Liver (tissue), 9 donors: ENCODE data around the gene FAM53B. TPM values are rescaled to one million over a fixed set of nuclear protein-coding genes. Genes with fewer than 3 reads are reported as not detected.

Experiments
- DNase-seq: peaks from one replicate; pipeline ENCODE4 v3.0.0-alpha.2; 2017; ENCODE audit warnings: low spot score
- H3K27ac ChIP-seq, 2 donors: one replicate each; pipeline ENCODE4 v1.7.0; 2013; ENCODE audit warnings: inconsistent platforms in 2 of 2, low read length in 2 of 2, control low read depth in 1 of 2, low read depth in 1 of 2, mild to moderate bottlenecking in 1 of 2
- H3K27me3 ChIP-seq, 4 donors: one replicate each; pipeline versions ENCODE4 v1.6.1 to v1.7.0; 2013; ENCODE audit warnings: low read length in 3 of 4, inconsistent platforms in 1 of 4, mild to moderate bottlenecking in 1 of 4, moderate library complexity in 1 of 4; ENCODE audit not compliant: control insufficient read depth in 4 of 4, insufficient read depth in 4 of 4
- H3K36me3 ChIP-seq, 4 donors: one replicate each; pipeline versions ENCODE4 v1.6.1 to v1.7.0; 2013; ENCODE audit warnings: low read length in 3 of 4, mild to moderate bottlenecking in 3 of 4, low read depth in 1 of 4, moderate library complexity in 1 of 4; ENCODE audit not compliant: control insufficient read depth in 4 of 4, insufficient read depth in 3 of 4
- H3K4me1 ChIP-seq, 4 donors: one replicate each; pipeline versions ENCODE4 v1.6.1 to v1.7.0; 2013; ENCODE audit warnings: low read length in 3 of 4, mild to moderate bottlenecking in 3 of 4, moderate library complexity in 1 of 4; ENCODE audit not compliant: control insufficient read depth in 4 of 4, insufficient read depth in 4 of 4
- H3K4me3 ChIP-seq, 3 donors: one replicate each; pipeline versions ENCODE4 v1.6.1 to v1.7.0; 2013; ENCODE audit warnings: low read length in 3 of 3, control low read depth in 1 of 3, low read depth in 1 of 3, mild to moderate bottlenecking in 1 of 3
- H3K9ac ChIP-seq, 2 donors: one replicate each; pipeline ENCODE4 v1.7.0; 2013; ENCODE audit warnings: low read length in 2 of 2, mild to moderate bottlenecking in 2 of 2, moderate library complexity in 2 of 2, control low read depth in 1 of 2, low read depth in 1 of 2
- H3K9me3 ChIP-seq, 4 donors: one replicate each; pipeline versions ENCODE4 v1.6.1 to v1.7.0; 2013; ENCODE audit warnings: low read length in 3 of 4; ENCODE audit not compliant: control insufficient read depth in 4 of 4
- ATF3 ChIP-seq: IDR thresholded peaks from 2 replicates; pipeline ENCODE4 v1.6.1; 2016; ENCODE audit warnings: antibody characterized with exemption
- EGR1 ChIP-seq, 2 donors: IDR thresholded peaks; 2 replicates each; pipeline ENCODE4 v1.6.1; 2016 to 2018; ENCODE audit warnings: antibody characterized with exemption in 2 of 2, low read depth in 2 of 2
- FOXA2 ChIP-seq: IDR thresholded peaks from 2 replicates; pipeline ENCODE4 v1.6.1; 2016; ENCODE audit warnings: antibody characterized with exemption
- GABPA ChIP-seq, 2 donors: IDR thresholded peaks in 1 of 2; conservative IDR thresholded peaks in 1 of 2; 2 replicates each; pipeline ENCODE4 v1.6.1; 2016; ENCODE audit warnings: antibody characterized with exemption in 2 of 2, mild to moderate bottlenecking in 1 of 2, moderate library complexity in 1 of 2
- HNF4A ChIP-seq, 2 donors: conservative IDR thresholded peaks; 2 replicates each; pipeline ENCODE4 v1.6.1; 2016; ENCODE audit warnings: antibody characterized with exemption in 2 of 2, mild to moderate bottlenecking in 2 of 2
- HNF4G ChIP-seq: IDR thresholded peaks from 2 replicates; pipeline ENCODE4 v1.6.1; 2016; ENCODE audit warnings: antibody characterized with exemption
- JUND ChIP-seq, 2 donors: IDR thresholded peaks; 2 replicates each; pipeline ENCODE4 v1.6.1; 2016; ENCODE audit warnings: antibody characterized with exemption in 2 of 2
- NR2F2 ChIP-seq: IDR thresholded peaks from 2 replicates; pipeline ENCODE4 v1.6.1; 2016; ENCODE audit warnings: antibody characterized with exemption
- RAD21 ChIP-seq, 2 donors: IDR thresholded peaks; 2 replicates each; pipeline ENCODE4 v1.6.1; 2016; ENCODE audit warnings: antibody characterized with exemption in 2 of 2, mild to moderate bottlenecking in 2 of 2
- REST ChIP-seq: IDR thresholded peaks from 2 replicates; pipeline ENCODE4 v1.6.1; 2016; ENCODE audit warnings: antibody characterized with exemption, mild to moderate bottlenecking
- RXRA ChIP-seq, 2 donors: IDR thresholded peaks; 2 replicates each; pipeline ENCODE4 v1.6.1; 2017 to 2018; ENCODE audit warnings: antibody characterized with exemption in 2 of 2, mild to moderate bottlenecking in 1 of 2
- SP1 ChIP-seq: IDR thresholded peaks from 2 replicates; pipeline ENCODE4 v1.6.1; 2018; ENCODE audit warnings: antibody characterized with exemption, mild to moderate bottlenecking
- TAF1 ChIP-seq: conservative IDR thresholded peaks from 2 replicates; pipeline ENCODE4 v1.6.1; 2016; ENCODE audit warnings: antibody characterized with exemption, mild to moderate bottlenecking
- YY1 ChIP-seq: IDR thresholded peaks from 2 replicates; pipeline ENCODE4 v1.6.1; 2016; ENCODE audit warnings: antibody characterized with exemption, mild to moderate bottlenecking
- ZBTB33 ChIP-seq: IDR thresholded peaks from 2 replicates; pipeline ENCODE4 v1.6.1; 2016; ENCODE audit warnings: antibody characterized with exemption
- WGBS: extraction: QIAGEN DNeasy Blood & Tissue Kit; methylation state at CpG from one replicate; pipeline ENCODE4 v1.1.7; 2013; 5-methylcytosine and 5-hydroxymethylcytosine counted together
- polyA plus RNA-seq, 2 donors: library from polyadenylated mRNA; stranded (reverse) in 1 of 2; unstranded in 1 of 2; fragments of 200-250 nt in 1 of 2; fragments of >200 nt in 1 of 2; fragmentation: Nextera tagmentation in 1 of 2; extraction: Ambion mirVana in 1 of 2; gene quantifications; one replicate each; pipeline versions ENCODE4 v1.2.1 to v1.2.3, GENCODE V29; 2013 to 2015
- total RNA-seq, 2 donors: library from RNA; depleted of rRNA; stranded (reverse); fragments of >200 nt; gene quantifications; one replicate each; pipeline ENCODE4 v1.2.3, GENCODE V29; 2014
- TF ChIP-seq, protein P1 (sequence below): IDR thresholded peaks from 2 replicates; pipeline ENCODE4 v1.6.1; 2016; ENCODE audit warnings: antibody characterized with exemption
- TF ChIP-seq, protein P2 (sequence below): fragments of 150-350 bp; IDR thresholded peaks from 2 replicates; pipeline ENCODE4 v1.5.1; 2017; ENCODE audit warnings: improper control_type of control experiment, low read depth, low read length; ENCODE audit not compliant: missing input control
- donor health status: healthy.
- donor health status: healthy.
- donor health status: healthy.
- donor health status: healthy.
- donor health status: healthy.

Gene FAM53B
- total and polyA plus RNA-seq, 4 donors: 1.1 to 24.0 (median 6.3) TPM

- TF ChIP-seq FOXA2 (peak; percentile 70), ATF3 (no peak), EGR1 (IDR thresholded peaks at IDR 0.05; ENCODE audit: low read depth in 2 of 2) (peak in 1 of 2 donors; percentile 47), NR2F2 (no peak), TAF1 (no peak), HNF4G (no peak)
These were observed 112.1 kb downstream of the FAM53B start (continued) for GRCh38 chr10:124632064-124632531.

DNA sequence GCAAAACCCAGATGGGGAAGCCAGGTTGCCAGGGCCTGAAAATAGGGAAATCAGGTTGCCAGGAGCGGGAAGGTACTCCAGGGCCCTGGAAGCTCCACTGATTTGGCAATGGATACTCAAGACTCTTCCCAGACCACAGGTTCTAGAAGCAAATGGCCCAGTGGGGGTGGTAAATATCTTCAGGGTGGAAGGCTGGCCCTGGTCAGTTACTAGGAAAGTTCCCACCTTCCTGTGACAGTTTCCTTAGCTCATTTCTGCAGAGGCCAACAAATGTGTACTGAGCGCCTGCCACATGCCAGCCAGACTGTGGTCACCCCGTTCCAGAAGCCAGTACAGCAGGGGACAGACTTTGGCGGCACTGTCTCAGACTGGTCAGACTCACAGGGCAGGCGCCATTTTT, 113.6 kb downstream of the FAM53B start:
- H3K9me3 ChIP-seq: no peaks in the 10 kb centered on the region
- H3K4me1 ChIP-seq: peaks cover 3 to 24% (median 13%) of the 10 kb centered on the region in 4 donors
- H3K36me3 ChIP-seq: no peaks in the 10 kb centered on the region
- WGBS: 90% methylated on average over 5 of the region's 5 CpGs
- H3K27ac ChIP-seq: no peak overlapping the region
- DNase-seq: no peak
- no peak for TF ChIP-seq FOXA2
- TF ChIP-seq NR2F2: no peak
- TF ChIP-seq, protein P1, sequence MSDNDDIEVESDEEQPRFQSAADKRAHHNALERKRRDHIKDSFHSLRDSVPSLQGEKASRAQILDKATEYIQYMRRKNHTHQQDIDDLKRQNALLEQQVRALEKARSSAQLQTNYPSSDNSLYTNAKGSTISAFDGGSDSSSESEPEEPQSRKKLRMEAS: no peak
- no peak for TF ChIP-seq HNF4G
- no peak for TF ChIP-seq REST
- no peak for TF ChIP-seq SP1
- no peak for TF ChIP-seq HNF4A (conservative IDR thresholded peaks at IDR 0.05)
- no peak for TF ChIP-seq GABPA (IDR thresholded peaks at IDR 0.05 in 1 of 2, conservative IDR thresholded peaks at IDR 0.05 in 1 of 2)
- TF ChIP-seq ZBTB33: no peak
- TF ChIP-seq, protein P2, sequence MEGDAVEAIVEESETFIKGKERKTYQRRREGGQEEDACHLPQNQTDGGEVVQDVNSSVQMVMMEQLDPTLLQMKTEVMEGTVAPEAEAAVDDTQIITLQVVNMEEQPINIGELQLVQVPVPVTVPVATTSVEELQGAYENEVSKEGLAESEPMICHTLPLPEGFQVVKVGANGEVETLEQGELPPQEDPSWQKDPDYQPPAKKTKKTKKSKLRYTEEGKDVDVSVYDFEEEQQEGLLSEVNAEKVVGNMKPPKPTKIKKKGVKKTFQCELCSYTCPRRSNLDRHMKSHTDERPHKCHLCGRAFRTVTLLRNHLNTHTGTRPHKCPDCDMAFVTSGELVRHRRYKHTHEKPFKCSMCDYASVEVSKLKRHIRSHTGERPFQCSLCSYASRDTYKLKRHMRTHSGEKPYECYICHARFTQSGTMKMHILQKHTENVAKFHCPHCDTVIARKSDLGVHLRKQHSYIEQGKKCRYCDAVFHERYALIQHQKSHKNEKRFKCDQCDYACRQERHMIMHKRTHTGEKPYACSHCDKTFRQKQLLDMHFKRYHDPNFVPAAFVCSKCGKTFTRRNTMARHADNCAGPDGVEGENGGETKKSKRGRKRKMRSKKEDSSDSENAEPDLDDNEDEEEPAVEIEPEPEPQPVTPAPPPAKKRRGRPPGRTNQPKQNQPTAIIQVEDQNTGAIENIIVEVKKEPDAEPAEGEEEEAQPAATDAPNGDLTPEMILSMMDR: no peak
- no peak for TF ChIP-seq RXRA (IDR thresholded peaks at IDR 0.05)
- TF ChIP-seq EGR1 (IDR thresholded peaks at IDR 0.05; ENCODE audit: low read depth in 2 of 2): no peak
- TF ChIP-seq JUND (IDR thresholded peaks at IDR 0.05): no peak
- no peak for TF ChIP-seq YY1
- no peak for TF ChIP-seq ATF3
- no peak for TF ChIP-seq RAD21 (IDR thresholded peaks at IDR 0.05)
- no peak overlapping the region for H3K4me3 ChIP-seq
- no peak overlapping the region for H3K9ac ChIP-seq
- no peaks in the 10 kb centered on the region for H3K27me3 ChIP-seq
